GM12892 (cell line): ENCODE data around the gene TMEM202.
"Not testable (repeated sequence)": the region's sequence is repeated elsewhere in the genome, so short reads cannot be mapped to it uniquely, and the experiment has no call there.

ENCODE experiments used
- POLR2A ChIP-seq: IDR thresholded peaks from 2 replicates; pipeline ENCODE4 v1.6.1; 2011; ENCODE audit warnings: low read depth, low read length, control low read depth
- POLR2AphosphoS5 ChIP-seq: IDR thresholded peaks from 2 replicates; pipeline ENCODE4 v1.6.1; 2011; ENCODE audit warnings: low read depth, low read length, control low read depth
- TAF1 ChIP-seq: IDR thresholded peaks from 2 replicates; pipeline ENCODE4 v1.6.1; 2011; ENCODE audit warnings: low read depth, mild to moderate bottlenecking, control low read depth, low read length, borderline replicate concordance

DNA sequence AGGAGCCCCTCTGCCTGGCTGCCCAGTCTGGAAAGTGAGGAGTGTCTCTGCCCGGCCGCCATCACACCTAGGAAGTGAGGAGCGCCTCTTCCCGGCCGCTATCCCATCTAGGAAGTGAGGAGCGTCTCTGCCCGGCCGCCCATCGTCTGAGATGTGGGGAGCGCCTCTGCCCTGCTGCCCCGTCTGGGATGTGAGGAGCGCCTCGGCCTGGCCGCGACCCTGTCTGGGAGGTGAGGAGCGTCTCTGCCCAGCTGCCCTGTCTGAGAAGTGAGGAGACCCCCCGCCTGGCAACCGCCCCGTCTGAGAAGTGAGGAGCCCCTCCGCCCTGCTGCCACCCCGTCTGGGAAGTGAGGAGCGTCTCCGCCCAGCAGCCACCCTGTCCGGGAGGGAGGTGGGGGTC, 1.8 kb upstream of the TMEM202 start:
- TF ChIP-seq POLR2A, TAF1, POLR2AphosphoS5: not testable (repeated sequence)
